Vagina (tissue), 2 donors: Measurements from ENCODE around the gene GOLIM4.

Experiments
- CTCF ChIP-seq, 3 experiments: fragments of 450-650 bp in 2 of 3; fragments of 200-600 bp in 1 of 3; sonication (generic) in 1 of 3; IDR thresholded peaks; one replicate each; pipeline ENCODE4 v1.5.1; 2017 to 2019; ENCODE audit warnings: antibody characterized with exemption in 3 of 3, mild to moderate bottlenecking in 2 of 3, moderate library complexity in 2 of 3
- POLR2A ChIP-seq, 2 donors: fragments of 450-650 bp; IDR thresholded peaks; one replicate each; pipeline ENCODE4 v1.6.1; 2017; ENCODE audit warnings: antibody characterized with exemption in 2 of 2, mild to moderate bottlenecking in 2 of 2, moderate library complexity in 2 of 2
- POLR2AphosphoS5 ChIP-seq, 2 donors: sonication (generic); formaldehyde crosslinking; IDR thresholded peaks; one replicate each; pipeline ENCODE4 v1.9.0; 2017; ENCODE audit warnings: antibody characterized with exemption in 2 of 2, mild to moderate bottlenecking in 2 of 2, low read depth in 1 of 2; ENCODE audit not compliant: insufficient read depth in 1 of 2

- TF ChIP-seq CTCF (IDR thresholded peaks at IDR 0.05) (no peak), POLR2A (IDR thresholded peaks at IDR 0.05) (no peak), POLR2AphosphoS5 (IDR thresholded peaks at IDR 0.05; ENCODE audit: insufficient read depth in 1 of 2, low read depth in 1 of 2) (no peak)
Observed at GRCh38 chr3:168021737-168022450, 73.8 kb downstream of the GOLIM4 start.
